ENCODE measurements around the gene KRT9.

DNA sequence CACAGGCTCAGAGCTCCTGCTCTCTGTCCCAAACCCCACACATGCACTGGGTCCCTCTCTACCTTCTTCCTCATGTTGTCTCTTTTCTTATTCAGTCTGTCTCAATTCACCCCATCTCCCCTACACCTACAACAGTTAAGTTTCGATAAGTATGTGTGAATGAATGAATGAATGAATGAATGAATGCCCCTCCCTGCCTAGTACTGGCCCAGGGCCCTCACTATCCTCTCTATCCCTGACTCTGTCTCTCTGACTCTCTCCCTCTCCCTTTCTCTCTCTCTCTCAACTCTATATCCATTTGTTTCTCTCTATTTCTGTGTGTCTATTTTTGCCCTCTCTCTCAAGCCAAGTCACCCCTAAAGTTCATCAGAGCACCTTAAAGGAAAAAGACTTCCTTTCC, 6.7 kb upstream of the KRT9 start:
- TF ChIP-seq, protein P1, sequence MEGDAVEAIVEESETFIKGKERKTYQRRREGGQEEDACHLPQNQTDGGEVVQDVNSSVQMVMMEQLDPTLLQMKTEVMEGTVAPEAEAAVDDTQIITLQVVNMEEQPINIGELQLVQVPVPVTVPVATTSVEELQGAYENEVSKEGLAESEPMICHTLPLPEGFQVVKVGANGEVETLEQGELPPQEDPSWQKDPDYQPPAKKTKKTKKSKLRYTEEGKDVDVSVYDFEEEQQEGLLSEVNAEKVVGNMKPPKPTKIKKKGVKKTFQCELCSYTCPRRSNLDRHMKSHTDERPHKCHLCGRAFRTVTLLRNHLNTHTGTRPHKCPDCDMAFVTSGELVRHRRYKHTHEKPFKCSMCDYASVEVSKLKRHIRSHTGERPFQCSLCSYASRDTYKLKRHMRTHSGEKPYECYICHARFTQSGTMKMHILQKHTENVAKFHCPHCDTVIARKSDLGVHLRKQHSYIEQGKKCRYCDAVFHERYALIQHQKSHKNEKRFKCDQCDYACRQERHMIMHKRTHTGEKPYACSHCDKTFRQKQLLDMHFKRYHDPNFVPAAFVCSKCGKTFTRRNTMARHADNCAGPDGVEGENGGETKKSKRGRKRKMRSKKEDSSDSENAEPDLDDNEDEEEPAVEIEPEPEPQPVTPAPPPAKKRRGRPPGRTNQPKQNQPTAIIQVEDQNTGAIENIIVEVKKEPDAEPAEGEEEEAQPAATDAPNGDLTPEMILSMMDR (IDR thresholded peaks at IDR 0.05) = no peak
- no peak for TF ChIP-seq POLR2AphosphoS5 (IDR thresholded peaks at IDR 0.05)

Measured in transverse colon (tissue), 4 donors.